ENCODE measurements around the gene H19. TPM values are rescaled to one million over a fixed set of nuclear protein-coding genes. Genes with fewer than 3 reads are reported as not detected.

The H19 gene
- total and polyA plus RNA-seq, 3 experiments from 2014 or later: not detected

DNA sequence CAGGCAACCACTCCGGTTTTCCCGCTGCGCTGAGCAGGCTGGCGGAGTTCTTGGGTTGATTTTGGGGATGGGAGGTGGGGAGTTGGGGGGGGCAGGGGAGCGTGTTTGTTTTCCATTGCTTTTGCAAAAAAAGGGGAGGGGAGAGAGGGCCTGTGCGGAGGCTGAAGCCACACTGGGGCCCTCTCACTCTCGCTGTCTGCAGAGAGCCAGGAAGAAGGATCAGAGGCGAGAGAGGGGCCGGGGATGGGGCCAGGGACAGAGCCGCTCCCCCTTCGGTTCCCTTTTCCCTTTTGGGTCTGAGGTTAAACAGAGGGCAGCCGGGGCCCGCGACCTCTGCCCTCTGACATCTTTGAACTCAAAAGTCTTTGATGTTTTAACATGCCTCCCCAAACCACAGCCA is 17.4 kb upstream of the H19 start:
- DNase-seq: no peak
- Histone ChIP-seq H3K27ac (ENCODE audit: low read depth, low read length) (no peak overlapping the region), H3K36me3 (ENCODE audit: insufficient read depth, low read length) (no peaks in the 10 kb centered on the region), H3K27me3 (ENCODE audit: insufficient read depth, low read length, poor library complexity, severe bottlenecking) (no peaks in the 10 kb centered on the region), H3K4me1 (ENCODE audit: insufficient read depth, low read length) (no peaks in the 10 kb centered on the region), H3K4me3 (ENCODE audit: low read length) (no peak overlapping the region), H3K9me3 (ENCODE audit: low read length) (no peaks in the 10 kb centered on the region)
- POLR2A ChIA-PET: no interaction called here
- Mint-ChIP-seq H3K4me3 (no peak overlapping the region), H3K27me3 (no peaks in the 10 kb centered on the region), H3K4me1 (no peaks in the 10 kb centered on the region), H3K36me3 (no peaks in the 10 kb centered on the region), H3K9me3 (no peaks in the 10 kb centered on the region), H3K27ac (no peak overlapping the region)
- CTCF ChIA-PET: no interaction called here

DNA sequence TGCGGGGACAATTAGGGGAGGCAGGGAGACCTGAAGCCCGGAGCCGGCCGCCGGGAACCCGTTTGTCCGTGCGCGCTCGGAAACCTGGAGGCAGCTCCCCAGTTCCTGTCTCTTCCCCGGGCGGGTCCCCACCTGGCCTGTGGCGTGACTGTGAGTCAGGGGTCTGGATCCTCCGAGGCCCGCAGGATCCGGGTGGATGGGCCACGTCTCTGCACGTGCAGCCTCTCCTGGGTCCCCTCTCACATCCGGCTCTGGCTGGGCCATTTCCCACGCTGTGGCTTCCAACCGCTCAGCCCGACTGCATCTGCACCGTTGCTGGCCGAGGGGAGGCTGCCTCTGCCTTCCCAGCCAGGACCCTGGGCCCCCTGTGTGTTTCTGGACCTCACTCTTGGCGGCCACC is 14.8 kb upstream of the H19 start:
- ChIA-PET CTCF (no interaction called here), POLR2A (no interaction called here)
- Mint-ChIP-seq H3K27ac (no peak overlapping the region), H3K27me3 (no peaks in the 10 kb centered on the region), H3K4me1 (no peaks in the 10 kb centered on the region), H3K9me3 (no peaks in the 10 kb centered on the region), H3K36me3 (no peaks in the 10 kb centered on the region), H3K4me3 (no peak overlapping the region)
- Histone ChIP-seq H3K27ac (ENCODE audit: low read depth, low read length) (no peak overlapping the region), H3K36me3 (ENCODE audit: insufficient read depth, low read length) (no peaks in the 10 kb centered on the region), H3K9me3 (ENCODE audit: low read length) (no peaks in the 10 kb centered on the region), H3K4me1 (ENCODE audit: insufficient read depth, low read length) (no peaks in the 10 kb centered on the region), H3K27me3 (ENCODE audit: insufficient read depth, low read length, poor library complexity, severe bottlenecking) (no peaks in the 10 kb centered on the region), H3K4me3 (ENCODE audit: low read length) (no peak overlapping the region)
- no peak for DNase-seq

DNA sequence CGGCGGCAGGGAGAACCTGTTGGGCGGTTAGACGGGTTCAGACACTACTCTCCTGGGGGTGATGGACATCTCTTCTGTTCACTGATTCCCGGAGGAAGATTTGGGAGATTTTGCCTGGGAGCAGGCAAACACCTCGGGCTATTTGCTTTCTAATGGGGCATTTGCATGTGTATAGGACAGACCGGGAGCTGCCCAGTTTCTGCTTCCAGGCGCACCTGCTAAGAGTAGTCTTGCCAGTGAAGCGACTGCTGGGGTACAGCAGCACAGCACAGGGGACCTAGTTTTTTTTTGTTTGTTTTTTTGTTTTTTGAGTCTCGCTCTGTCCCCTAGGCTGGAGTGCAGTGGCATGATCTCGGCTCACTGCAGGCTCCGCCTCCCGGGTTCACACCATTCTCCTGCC is 6.8 kb upstream of the H19 start:
- Mint-ChIP-seq H3K4me1 (no peaks in the 10 kb centered on the region), H3K27ac (no peak overlapping the region), H3K27me3 (no peaks in the 10 kb centered on the region), H3K4me3 (no peak overlapping the region), H3K9me3 (no peaks in the 10 kb centered on the region), H3K36me3 (no peaks in the 10 kb centered on the region)
- no peak for DNase-seq
- CTCF ChIA-PET: interaction anchor here (1.8 kb wide), 1 partner anchor 311 kb away, joined by 7 read pairs; no protein-coding TSS in a partner anchor
- Histone ChIP-seq H3K4me3 (ENCODE audit: low read length) (no peak overlapping the region), H3K9me3 (ENCODE audit: low read length) (no peaks in the 10 kb centered on the region), H3K27me3 (ENCODE audit: insufficient read depth, low read length, poor library complexity, severe bottlenecking) (no peaks in the 10 kb centered on the region), H3K36me3 (ENCODE audit: insufficient read depth, low read length) (no peaks in the 10 kb centered on the region), H3K27ac (ENCODE audit: low read depth, low read length) (no peak overlapping the region), H3K4me1 (ENCODE audit: insufficient read depth, low read length) (no peaks in the 10 kb centered on the region)
- POLR2A ChIA-PET: no interaction called here

DNA sequence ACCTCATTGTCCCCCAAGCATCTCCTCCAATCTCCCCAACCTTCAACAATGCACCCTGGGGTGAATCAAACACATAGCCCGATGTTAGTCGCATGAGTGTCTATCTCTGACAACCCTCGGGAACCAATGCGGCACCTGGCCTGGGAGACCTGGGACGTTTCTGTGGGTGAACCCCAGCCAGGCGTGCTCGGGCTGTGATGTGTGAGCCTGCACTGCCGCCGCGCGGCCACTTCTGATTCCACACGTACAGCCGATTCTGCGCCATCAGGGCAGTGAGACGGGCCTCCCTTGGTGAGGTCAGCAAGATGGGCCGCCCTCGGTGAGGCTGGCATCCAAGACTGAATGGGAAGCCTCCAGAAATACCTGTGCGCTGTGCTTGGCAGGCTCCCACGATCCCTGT is 5.2 kb upstream of the H19 start:
- ChIA-PET POLR2A (interaction anchor here (0.6 kb wide), 1 partner anchor 18 kb away, joined by 3 read pairs; no protein-coding TSS in a partner anchor), CTCF (interaction anchor here (1.0 to 4.4 kb wide), 14 partner anchors 11 to 733 kb away, joined by 3 to 58 read pairs (median 6); partner anchors contain the start of genes LSP1, SYT8 and TNNI2)
- no peaks in the 10 kb centered on the region for H3K9me3 ChIP-seq (ENCODE audit: low read length)
- no peak overlapping the region for H3K4me3 ChIP-seq (ENCODE audit: low read length)
- no peaks in the 10 kb centered on the region for H3K27me3 ChIP-seq (ENCODE audit: insufficient read depth, low read length, poor library complexity, severe bottlenecking)
- H3K4me1 ChIP-seq (ENCODE audit: insufficient read depth, low read length): no peaks in the 10 kb centered on the region
- H3K36me3 ChIP-seq (ENCODE audit: insufficient read depth, low read length): no peaks in the 10 kb centered on the region
- Mint-ChIP-seq H3K4me1 (no peaks in the 10 kb centered on the region), H3K9me3 (no peaks in the 10 kb centered on the region), H3K27me3 (no peaks in the 10 kb centered on the region), H3K36me3 (no peaks in the 10 kb centered on the region), H3K4me3 (no peak overlapping the region), H3K27ac (no peak overlapping the region)
- no peak for DNase-seq
- H3K27ac ChIP-seq (ENCODE audit: low read depth, low read length): no peak overlapping the region

DNA sequence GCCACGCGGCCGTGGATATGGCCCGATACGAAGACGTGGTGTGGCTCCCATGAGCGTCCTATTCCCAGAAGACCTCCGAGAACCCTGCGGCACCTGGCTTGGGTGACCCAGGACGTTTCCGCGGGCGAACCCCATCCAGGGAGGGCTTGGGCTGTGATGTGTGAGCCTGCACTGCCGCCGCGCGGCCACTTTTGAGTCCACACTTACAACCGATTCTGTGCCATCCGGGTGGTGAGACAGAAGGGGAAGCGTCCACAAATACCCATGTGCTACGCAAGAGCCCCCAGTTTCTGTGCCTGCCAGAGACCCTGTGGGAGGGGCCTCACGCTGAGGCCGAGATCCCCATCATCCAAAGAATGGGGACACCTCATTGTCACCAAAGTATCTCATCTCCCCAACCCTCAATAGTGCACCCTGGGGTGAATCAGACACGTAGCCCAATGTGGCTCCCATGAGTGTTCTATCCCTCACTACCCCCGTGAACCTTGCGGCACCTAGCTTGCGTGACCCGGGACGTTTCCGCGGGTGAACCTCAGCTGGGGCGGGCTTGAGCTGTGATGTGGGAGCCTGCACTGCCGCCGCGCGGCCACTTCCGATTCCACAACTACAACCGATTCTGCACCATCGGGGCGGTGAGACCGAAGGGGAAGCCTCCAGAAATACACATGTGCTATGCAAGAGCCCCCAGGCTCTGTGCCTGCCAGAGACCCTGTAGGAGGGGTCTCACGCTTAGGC is 4.6 kb upstream of the H19 start:
- H3K4me3 ChIP-seq (ENCODE audit: low read length): no peak overlapping the region
- DNase-seq: no peak
- H3K9me3 Mint-ChIP-seq: no peaks in the 10 kb centered on the region
- no peak overlapping the region for H3K27ac Mint-ChIP-seq
- H3K4me1 ChIP-seq (ENCODE audit: insufficient read depth, low read length): no peaks in the 10 kb centered on the region
- no peaks in the 10 kb centered on the region for H3K4me1 Mint-ChIP-seq
- H3K36me3 ChIP-seq (ENCODE audit: insufficient read depth, low read length): no peaks in the 10 kb centered on the region
- no peaks in the 10 kb centered on the region for H3K27me3 ChIP-seq (ENCODE audit: insufficient read depth, low read length, poor library complexity, severe bottlenecking)
- H3K4me3 Mint-ChIP-seq: no peak overlapping the region
- H3K9me3 ChIP-seq (ENCODE audit: low read length): no peaks in the 10 kb centered on the region
- no peaks in the 10 kb centered on the region for H3K36me3 Mint-ChIP-seq
- POLR2A ChIA-PET: interaction anchor here (0.6 kb wide), 1 partner anchor 17 kb away, joined by 3 read pairs; no protein-coding TSS in a partner anchor
- no peak overlapping the region for H3K27ac ChIP-seq (ENCODE audit: low read depth, low read length)
- CTCF ChIA-PET: interaction anchor here (1.0 to 4.4 kb wide), 17 partner anchors 12 to 732 kb away, joined by 3 to 58 read pairs (median 6); partner anchors contain the start of genes LSP1, SYT8 and TNNI2
- no peaks in the 10 kb centered on the region for H3K27me3 Mint-ChIP-seq

DNA sequence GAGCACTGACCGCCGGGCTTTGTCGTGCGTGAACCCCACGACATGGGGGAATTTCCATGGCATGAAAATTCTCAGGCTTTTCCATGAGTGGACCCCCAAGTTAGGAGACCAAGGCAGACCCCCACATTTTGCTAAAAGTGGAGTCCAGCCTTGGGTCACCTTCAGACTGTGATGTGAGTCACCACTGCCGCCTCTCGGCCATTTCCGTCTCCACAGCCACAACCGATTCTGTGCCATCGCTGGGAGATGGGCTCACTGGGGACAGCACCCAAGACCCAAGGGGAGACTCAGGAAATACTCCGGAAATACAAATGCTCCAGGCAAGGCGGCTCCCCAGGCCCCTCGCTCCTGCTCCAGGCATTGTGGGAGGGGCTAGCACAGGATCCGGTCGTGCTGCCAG is 1.2 kb upstream of the H19 start:
- no peaks in the 10 kb centered on the region for H3K36me3 Mint-ChIP-seq
- Histone ChIP-seq H3K4me1 (ENCODE audit: insufficient read depth, low read length) (no peaks in the 10 kb centered on the region), H3K27me3 (ENCODE audit: insufficient read depth, low read length, poor library complexity, severe bottlenecking) (no peaks in the 10 kb centered on the region), H3K27ac (ENCODE audit: low read depth, low read length) (no peak overlapping the region), H3K36me3 (ENCODE audit: insufficient read depth, low read length) (no peaks in the 10 kb centered on the region), H3K9me3 (ENCODE audit: low read length) (no peaks in the 10 kb centered on the region), H3K4me3 (ENCODE audit: low read length) (no peak overlapping the region)
- DNase-seq: no peak
- no peak overlapping the region for H3K27ac Mint-ChIP-seq
- no peaks in the 10 kb centered on the region for H3K4me1 Mint-ChIP-seq
- ChIA-PET CTCF (interaction anchor here (1.0 to 4.4 kb wide), 3 partner anchors 153 to 306 kb away, joined by 3 to 58 read pairs (median 40); partner anchors contain the start of gene SYT8), POLR2A (no interaction called here)
- H3K4me3 Mint-ChIP-seq: no peak overlapping the region
- no peaks in the 10 kb centered on the region for H3K9me3 Mint-ChIP-seq
- H3K27me3 Mint-ChIP-seq: no peaks in the 10 kb centered on the region

DNA sequence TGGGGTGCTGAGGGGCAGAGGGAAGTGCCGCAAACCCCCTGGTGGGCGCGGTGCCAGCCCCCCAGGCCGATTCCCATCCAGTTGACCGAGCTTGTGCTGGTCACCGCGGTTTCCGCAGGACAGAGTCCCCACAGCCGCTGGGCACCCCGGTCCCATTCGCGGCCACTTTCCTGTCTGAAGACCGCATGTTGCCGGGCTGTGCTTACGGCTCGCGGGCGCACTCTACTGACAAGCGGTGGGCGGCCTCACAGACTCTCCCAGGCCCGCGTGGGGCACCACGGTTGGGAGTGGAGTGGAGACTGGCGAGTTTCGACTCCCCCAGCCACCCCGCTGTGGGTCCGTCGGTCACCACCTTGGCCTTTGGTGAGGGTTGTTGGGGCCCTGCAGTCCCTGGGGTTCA is 648 bp upstream of the H19 start:
- H3K9me3 ChIP-seq (ENCODE audit: low read length): no peaks in the 10 kb centered on the region
- no peak for DNase-seq
- no peaks in the 10 kb centered on the region for H3K4me1 ChIP-seq (ENCODE audit: insufficient read depth, low read length)
- Mint-ChIP-seq H3K4me3 (no peak overlapping the region), H3K4me1 (no peaks in the 10 kb centered on the region), H3K36me3 (no peaks in the 10 kb centered on the region), H3K27me3 (no peaks in the 10 kb centered on the region), H3K27ac (no peak overlapping the region), H3K9me3 (no peaks in the 10 kb centered on the region)
- CTCF ChIA-PET: interaction anchor here (1.2 kb wide), 1 partner anchor 150 kb away, joined by 3 read pairs; no protein-coding TSS in a partner anchor
- H3K4me3 ChIP-seq (ENCODE audit: low read length): no peak overlapping the region
- H3K27me3 ChIP-seq (ENCODE audit: insufficient read depth, low read length, poor library complexity, severe bottlenecking): no peaks in the 10 kb centered on the region
- no peak overlapping the region for H3K27ac ChIP-seq (ENCODE audit: low read depth, low read length)
- H3K36me3 ChIP-seq (ENCODE audit: insufficient read depth, low read length): no peaks in the 10 kb centered on the region
- POLR2A ChIA-PET: no interaction called here

DNA sequence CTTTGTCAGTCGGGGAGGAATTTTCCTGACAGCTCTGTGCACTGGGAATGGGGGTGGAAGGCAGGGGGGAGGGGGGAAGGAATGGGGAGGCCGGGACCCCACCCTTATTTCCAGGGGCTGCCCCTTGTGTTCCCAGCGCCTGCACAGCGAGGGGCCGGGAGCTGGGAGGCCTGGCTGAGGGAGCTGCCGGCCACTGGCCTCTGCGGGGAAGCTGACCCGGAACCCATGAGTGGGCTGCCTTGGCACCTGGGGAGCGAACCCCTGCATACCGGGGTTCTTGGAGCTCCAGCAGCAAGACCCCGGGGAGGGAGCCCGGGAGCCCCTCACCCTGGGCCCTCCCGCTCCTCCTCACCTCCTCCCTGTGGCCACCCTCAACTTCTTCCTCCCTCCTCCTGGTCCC is 3.5 kb downstream of the H19 start:
- Mint-ChIP-seq H3K4me1 (no peaks in the 10 kb centered on the region), H3K9me3 (no peaks in the 10 kb centered on the region), H3K36me3 (no peaks in the 10 kb centered on the region), H3K27ac (no peak overlapping the region), H3K27me3 (no peaks in the 10 kb centered on the region), H3K4me3 (no peak overlapping the region)
- H3K4me1 ChIP-seq (ENCODE audit: insufficient read depth, low read length): no peaks in the 10 kb centered on the region
- H3K9me3 ChIP-seq (ENCODE audit: low read length): no peaks in the 10 kb centered on the region
- CTCF ChIA-PET: no interaction called here
- DNase-seq: no peak
- no peak overlapping the region for H3K27ac ChIP-seq (ENCODE audit: low read depth, low read length)
- POLR2A ChIA-PET: no interaction called here
- H3K4me3 ChIP-seq (ENCODE audit: low read length): no peak overlapping the region
- no peaks in the 10 kb centered on the region for H3K36me3 ChIP-seq (ENCODE audit: insufficient read depth, low read length)
- no peaks in the 10 kb centered on the region for H3K27me3 ChIP-seq (ENCODE audit: insufficient read depth, low read length, poor library complexity, severe bottlenecking)

Measured in CD8-positive, alpha-beta memory T cell (primary cell).